K562 (cell line): ENCODE results near the gene KBTBD12. TPM values are rescaled to one million over a fixed set of nuclear protein-coding genes. Genes with fewer than 3 reads are reported as not detected.

Experiments used
- ATAC-seq: fragments of 200-7000 bp; cut with Tn5 transposase; 3 replicates; pipeline ENCODE4 v1.9.1; 2020; ENCODE audit warnings: moderate library complexity
- BruUV-seq: library from RNA; stranded (reverse); fragments of 400-500 nt; replicated peaks from 2 replicates; lab custom pipeline; 2021; lab: Mats Ljungman, UMichigan
- CTCF ChIA-PET: fragments of 300-600 bp; formaldehyde crosslinking; extraction: SDS; loops from one replicate; lab custom pipeline; 2021; ENCODE audit warnings: low intra/inter-chr PET ratio; lab: Yijun Ruan, JAX
- POLR2A ChIA-PET: fragments of 300-600, 350-650 bp; sonication (Branson Sonifier 250); formaldehyde crosslinking; extraction: SDS; loops from one replicate; lab custom pipeline; 2021; ENCODE audit warnings: antibody characterized with exemption, inconsistent platforms; lab: Yijun Ruan, JAX
- DNase-seq, 4 experiments: peaks; one replicate each; pipeline versions ENCODE4 v3.0.0 to v3.0.0-alpha.2; 2011 to 2018; ENCODE audit warnings: low spot score in 3 of 4, mixed read lengths in 3 of 4; ENCODE audit errors: extremely low read depth in 1 of 4
- FAIRE-seq: peaks from 2 replicates; lab custom pipeline; 2011; peaks lifted over from hg19 to GRCh38; lab: Jason Lieb, UNC
- H2AFZ ChIP-seq: 2 replicates; pipeline ENCODE4 v1.6.0; 2011; ENCODE audit warnings: low read depth, low read length, control low read depth, inconsistent platforms
- H3K27ac ChIP-seq: fragments of 200-600 bp; 3 replicates; pipeline ENCODE4 v1.8.0; 2011; ENCODE audit warnings: low read depth, mild to moderate bottlenecking, control low read depth, inconsistent platforms, low read length, moderate library complexity, mixed read lengths; ENCODE audit errors: extremely low read depth
- H3K27me3 ChIP-seq, 2 experiments: fragments of 300-600 bp in 1 of 2; 2 replicates in 1 of 2; 3 replicates in 1 of 2; pipeline versions ENCODE4 v1.6.0 to v1.8.0; 2011; ENCODE audit warnings: inconsistent platforms in 2 of 2, low read length in 2 of 2, mild to moderate bottlenecking in 1 of 2, mixed read lengths in 1 of 2, moderate library complexity in 1 of 2; ENCODE audit not compliant: control insufficient read depth in 2 of 2, insufficient read depth in 2 of 2
- H3K36me3 ChIP-seq: fragments of 300-600 bp; 3 replicates; pipeline ENCODE4 v1.8.0; 2011; ENCODE audit warnings: mild to moderate bottlenecking, low read length, inconsistent platforms; ENCODE audit not compliant: control insufficient read depth, insufficient read depth
- H3K4me1 ChIP-seq, 2 experiments: fragments of 200-600 bp in 1 of 2; replicated peaks in 1 of 2; 2 replicates in 1 of 2; 3 replicates in 1 of 2; pipeline versions ENCODE4 v1.5.1 to v1.8.0; 2011; ENCODE audit warnings: inconsistent platforms in 2 of 2, low read length in 2 of 2, mild to moderate bottlenecking in 1 of 2, mixed read lengths in 1 of 2, moderate library complexity in 1 of 2; ENCODE audit not compliant: control insufficient read depth in 2 of 2, insufficient read depth in 2 of 2
- H3K4me2 ChIP-seq: 2 replicates; pipeline ENCODE4 v1.6.1; 2011; ENCODE audit warnings: low read length, control low read depth, inconsistent platforms, mixed read lengths; ENCODE audit not compliant: insufficient read depth
- H3K4me3 ChIP-seq: fragments of 200-600 bp; sonication (generic), shearing (Covaris generic); 2 replicates; pipeline ENCODE4 v1.5.1; 2016; ENCODE audit warnings: control low read depth, inconsistent platforms
- H3K79me2 ChIP-seq: fragments of 200-600 bp; 3 replicates; pipeline ENCODE4 v1.8.0; 2011; ENCODE audit warnings: low read length, inconsistent platforms; ENCODE audit not compliant: control insufficient read depth, insufficient read depth
- H3K9ac ChIP-seq, 2 experiments: 2 replicates each; pipeline versions ENCODE4 v1.6.0 to v1.6.1; 2011; ENCODE audit warnings: low read depth in 2 of 2, low read length in 2 of 2, control low read depth in 1 of 2, inconsistent platforms in 1 of 2, mild to moderate bottlenecking in 1 of 2, mixed read lengths in 1 of 2; ENCODE audit not compliant: insufficient read depth in 1 of 2
- H3K9me1 ChIP-seq: one replicate; pipeline ENCODE4 v1.6.0; 2011; ENCODE audit warnings: inconsistent platforms, mild to moderate bottlenecking, low read length, moderate library complexity; ENCODE audit not compliant: control insufficient read depth, insufficient read depth
- H3K9me3 ChIP-seq: replicated peaks from 2 replicates; pipeline ENCODE4 v1.5.1; 2011; ENCODE audit warnings: low read depth, low read length, inconsistent platforms; ENCODE audit not compliant: control insufficient read depth, insufficient read depth
- H4K20me1 ChIP-seq: replicated peaks from 2 replicates; pipeline ENCODE4 v1.6.1; 2011; ENCODE audit warnings: low read length, inconsistent platforms, mixed read lengths; ENCODE audit not compliant: control insufficient read depth, insufficient read depth
- BMI1 ChIP-seq: fragments of 150-350 bp; IDR thresholded peaks from 2 replicates; pipeline ENCODE4 v1.6.1; 2014; ENCODE audit warnings: low read length
- CHD4 ChIP-seq: fragments of 200-600 bp; sonication (generic); IDR thresholded peaks from 3 replicates; pipeline ENCODE4 v1.6.1; 2012; ENCODE audit warnings: low read depth, mild to moderate bottlenecking, mixed read lengths, low read length, inconsistent platforms; ENCODE audit not compliant: insufficient read depth, insufficient replicate concordance, poor library complexity, severe bottlenecking
- DNMT1 ChIP-seq: fragments of 450-650 bp; IDR thresholded peaks from 2 replicates; pipeline ENCODE4 v1.6.1; 2016; ENCODE audit warnings: antibody characterized with exemption, mild to moderate bottlenecking
- ETV6 ChIP-seq, 3 experiments: fragments of 150-350 bp in 1 of 3; sonication (generic) in 1 of 3; formaldehyde crosslinking in 1 of 3; IDR thresholded peaks; 2 replicates each; pipeline versions ENCODE4 v1.6.1 to v1.8.0; 2014 to 2022; ENCODE audit warnings: borderline replicate concordance in 2 of 3, low read depth in 2 of 3, antibody characterized with exemption in 1 of 3, low read length in 1 of 3, mild to moderate bottlenecking in 1 of 3, missing genetic modification reagents in 1 of 3
- HIVEP1 ChIP-seq: fragments of 250-450 bp; sonication (Bioruptor Pico); IDR thresholded peaks from 2 replicates; pipeline ENCODE4 v1.4.0; 2020; ENCODE audit warnings: mild to moderate bottlenecking
- NR2C1 ChIP-seq, 2 experiments: fragments of 450-650 bp; IDR thresholded peaks; 2 replicates each; pipeline ENCODE4 v1.6.1; 2017; ENCODE audit warnings: mild to moderate bottlenecking in 2 of 2, antibody characterized with exemption in 1 of 2, inconsistent platforms in 1 of 2, missing compliant biosample characterization in 1 of 2, missing genetic modification characterization in 1 of 2
- ZNF174 ChIP-seq: fragments of 250-450 bp; sonication (Bioruptor Pico); IDR thresholded peaks from 2 replicates; pipeline ENCODE4 v1.4.0; 2020; ENCODE audit warnings: mild to moderate bottlenecking
- WGBS: fragments of 100-300 bp; shearing (Covaris generic); methylation state at CpG from one replicate; pipeline ENCODE4 v1.1.6; 2016; ENCODE audit warnings: low coverage, mixed read lengths; ENCODE audit not compliant: insufficient coverage; ENCODE audit errors: missing lambda C conversion rate; 5-methylcytosine and 5-hydroxymethylcytosine counted together
- in situ Hi-C: fragments of 300-500 bp; cut with MboI; formaldehyde crosslinking; loops from 4 replicates; pipeline ENCODE4 v1.15.0; 2018; ENCODE audit warnings: inconsistent platforms, mixed read lengths
- intact Hi-C: fragments of 100-400 bp; cut with micrococcal nuclease; formaldehyde crosslinking; loops from 2 replicates; pipeline ENCODE4 v1.14.2; 2022
- polyA plus RNA-seq, 8 experiments: library from polyadenylated mRNA; depleted of rRNA in 4 of 8; stranded (reverse) in 5 of 8; unstranded in 3 of 8; fragments of >200 nt; fragmentation: Nextera tagmentation in 2 of 8; fragmentation: Illumina TruSeq in 1 of 8; extraction: Ambion mirVana in 2 of 8; extraction: Trizol in 1 of 8; gene quantifications; 2 replicates each; pipeline versions ENCODE4 v1.2.1 to v1.2.3, GENCODE V29; 2011 to 2014; ENCODE audit warnings: inconsistent platforms in 1 of 8, missing spikeins in 1 of 8
- total RNA-seq, 7 experiments: library from RNA; depleted of rRNA in 6 of 7; stranded (reverse); fragments of >200 nt in 6 of 7; fragmentation: Illumina TruSeq in 2 of 7; extraction: Trizol in 2 of 7; gene quantifications; 2 replicates each; pipeline versions ENCODE4 v1.2.1 to v1.2.3, GENCODE V29; 2011 to 2021; ENCODE audit warnings: low replicate concordance in 1 of 7
- TF ChIP-seq, protein P1 (sequence below): sonication (generic); formaldehyde crosslinking; IDR thresholded peaks from 2 replicates; pipeline ENCODE4 v1.8.0; 2022; ENCODE audit warnings: missing genetic modification reagents, mild to moderate bottlenecking, borderline replicate concordance
- TF ChIP-seq, protein P2 (sequence below): fragments of 450-650 bp; IDR thresholded peaks from 2 replicates; pipeline ENCODE4 v1.6.1; 2017; ENCODE audit warnings: antibody characterized with exemption
- TF ChIP-seq, protein P3 (sequence below): fragments of 250-450 bp; sonication (Bioruptor Pico); IDR thresholded peaks from 2 replicates; pipeline ENCODE4 v1.5.0; 2021; ENCODE audit warnings: mild to moderate bottlenecking, borderline replicate concordance

KBTBD12 gene
- total and polyA plus RNA-seq, 9 of the 15 experiments (the other 6 are each of a cell fraction or from before 2014, with no cell fraction given), result not detected

DNA sequence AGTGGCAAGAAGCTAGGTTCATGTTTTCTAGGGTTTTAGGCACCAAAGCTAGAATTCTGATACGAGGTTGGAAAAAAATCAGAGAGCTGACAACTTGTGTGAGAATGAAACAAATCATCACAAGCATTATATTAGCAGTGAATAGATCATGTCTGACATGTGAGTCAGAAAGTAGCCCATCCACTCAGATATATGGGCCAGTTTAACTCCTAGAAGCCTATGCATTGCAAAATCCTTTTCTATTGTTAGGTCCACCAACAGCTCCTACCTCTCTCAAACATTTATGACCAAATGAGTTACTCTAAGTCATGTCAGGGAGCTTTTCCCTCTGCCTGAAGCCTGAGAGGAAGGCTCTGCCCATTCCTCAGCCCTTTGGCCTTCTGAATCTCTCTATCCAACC lies 44.0 kb downstream of the KBTBD12 start:
- no peaks in the 10 kb centered on the region for H3K36me3 ChIP-seq
- peaks cover 0 to 7% of the 10 kb centered on the region in 2 experiments; a peak in 3 of 5 replicates for H3K27me3 ChIP-seq
- no peak overlapping the region for H3K27ac ChIP-seq
- BruUV-seq, result no TSS peak
- H3K9me3 ChIP-seq, result no peaks in the 10 kb centered on the region
- no peaks in the 10 kb centered on the region for H3K4me1 ChIP-seq
- H3K9ac ChIP-seq, result no peak overlapping the region
- no peaks in the 10 kb centered on the region for H4K20me1 ChIP-seq
- TF ChIP-seq ZNF174 (CRISPR knock-in tag) (no peak), NR2C1 (IDR thresholded peaks at IDR 0.05) (no peak), NR2C1 (tag; IDR thresholded peaks at IDR 0.05) (no peak), CHD4 (no peak), BMI1 (no peak), DNMT1 (no peak), HIVEP1 (CRISPR knock-in tag) (no peak), ETV6 (IDR thresholded peaks at IDR 0.05; ENCODE audit: borderline replicate concordance in 1 of 2, low read depth in 2 of 2, low read length in 1 of 2) (no peak), ETV6 (CRISPR knock-in tag; IDR thresholded peaks at IDR 0.05; ENCODE audit: borderline replicate concordance) (no peak)
- TF ChIP-seq, protein P1, sequence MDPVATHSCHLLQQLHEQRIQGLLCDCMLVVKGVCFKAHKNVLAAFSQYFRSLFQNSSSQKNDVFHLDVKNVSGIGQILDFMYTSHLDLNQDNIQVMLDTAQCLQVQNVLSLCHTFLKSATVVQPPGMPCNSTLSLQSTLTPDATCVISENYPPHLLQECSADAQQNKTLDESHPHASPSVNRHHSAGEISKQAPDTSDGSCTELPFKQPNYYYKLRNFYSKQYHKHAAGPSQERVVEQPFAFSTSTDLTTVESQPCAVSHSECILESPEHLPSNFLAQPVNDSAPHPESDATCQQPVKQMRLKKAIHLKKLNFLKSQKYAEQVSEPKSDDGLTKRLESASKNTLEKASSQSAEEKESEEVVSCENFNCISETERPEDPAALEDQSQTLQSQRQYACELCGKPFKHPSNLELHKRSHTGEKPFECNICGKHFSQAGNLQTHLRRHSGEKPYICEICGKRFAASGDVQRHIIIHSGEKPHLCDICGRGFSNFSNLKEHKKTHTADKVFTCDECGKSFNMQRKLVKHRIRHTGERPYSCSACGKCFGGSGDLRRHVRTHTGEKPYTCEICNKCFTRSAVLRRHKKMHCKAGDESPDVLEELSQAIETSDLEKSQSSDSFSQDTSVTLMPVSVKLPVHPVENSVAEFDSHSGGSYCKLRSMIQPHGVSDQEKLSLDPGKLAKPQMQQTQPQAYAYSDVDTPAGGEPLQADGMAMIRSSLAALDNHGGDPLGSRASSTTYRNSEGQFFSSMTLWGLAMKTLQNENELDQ, result no peak
- TF ChIP-seq, protein P2, sequence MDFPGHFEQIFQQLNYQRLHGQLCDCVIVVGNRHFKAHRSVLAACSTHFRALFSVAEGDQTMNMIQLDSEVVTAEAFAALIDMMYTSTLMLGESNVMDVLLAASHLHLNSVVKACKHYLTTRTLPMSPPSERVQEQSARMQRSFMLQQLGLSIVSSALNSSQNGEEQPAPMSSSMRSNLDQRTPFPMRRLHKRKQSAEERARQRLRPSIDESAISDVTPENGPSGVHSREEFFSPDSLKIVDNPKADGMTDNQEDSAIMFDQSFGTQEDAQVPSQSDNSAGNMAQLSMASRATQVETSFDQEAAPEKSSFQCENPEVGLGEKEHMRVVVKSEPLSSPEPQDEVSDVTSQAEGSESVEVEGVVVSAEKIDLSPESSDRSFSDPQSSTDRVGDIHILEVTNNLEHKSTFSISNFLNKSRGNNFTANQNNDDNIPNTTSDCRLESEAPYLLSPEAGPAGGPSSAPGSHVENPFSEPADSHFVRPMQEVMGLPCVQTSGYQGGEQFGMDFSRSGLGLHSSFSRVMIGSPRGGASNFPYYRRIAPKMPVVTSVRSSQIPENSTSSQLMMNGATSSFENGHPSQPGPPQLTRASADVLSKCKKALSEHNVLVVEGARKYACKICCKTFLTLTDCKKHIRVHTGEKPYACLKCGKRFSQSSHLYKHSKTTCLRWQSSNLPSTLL, result no peak
- TF ChIP-seq, protein P3, sequence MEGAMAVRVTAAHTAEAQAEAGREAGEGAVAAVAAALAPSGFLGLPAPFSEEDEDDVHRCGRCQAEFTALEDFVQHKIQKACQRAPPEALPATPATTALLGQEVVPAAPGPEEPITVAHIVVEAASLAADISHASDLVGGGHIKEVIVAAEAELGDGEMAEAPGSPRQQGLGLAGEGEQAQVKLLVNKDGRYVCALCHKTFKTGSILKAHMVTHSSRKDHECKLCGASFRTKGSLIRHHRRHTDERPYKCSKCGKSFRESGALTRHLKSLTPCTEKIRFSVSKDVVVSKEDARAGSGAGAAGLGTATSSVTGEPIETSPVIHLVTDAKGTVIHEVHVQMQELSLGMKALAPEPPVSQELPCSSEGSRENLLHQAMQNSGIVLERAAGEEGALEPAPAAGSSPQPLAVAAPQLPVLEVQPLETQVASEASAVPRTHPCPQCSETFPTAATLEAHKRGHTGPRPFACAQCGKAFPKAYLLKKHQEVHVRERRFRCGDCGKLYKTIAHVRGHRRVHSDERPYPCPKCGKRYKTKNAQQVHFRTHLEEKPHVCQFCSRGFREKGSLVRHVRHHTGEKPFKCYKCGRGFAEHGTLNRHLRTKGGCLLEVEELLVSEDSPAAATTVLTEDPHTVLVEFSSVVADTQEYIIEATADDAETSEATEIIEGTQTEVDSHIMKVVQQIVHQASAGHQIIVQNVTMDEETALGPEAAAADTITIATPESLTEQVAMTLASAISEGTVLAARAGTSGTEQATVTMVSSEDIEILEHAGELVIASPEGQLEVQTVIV, result no peak
- CTCF ChIA-PET, result no interaction called here
- no peaks in the 10 kb centered on the region for H3K9me1 ChIP-seq
- H3K4me3 ChIP-seq, result no peak overlapping the region
- no peak overlapping the region for H3K4me2 ChIP-seq
- WGBS, result 0% methylated on average over 1 of the region's 1 CpG
- in situ Hi-C loops, result no loop called here
- DNase-seq (no peak), ATAC-seq (no peak), FAIRE-seq (no peak)
- intact Hi-C loops, result no loop called here
- no peaks in the 10 kb centered on the region for H3K79me2 ChIP-seq
- POLR2A ChIA-PET, result interaction anchor here (0.7 kb wide), 1 partner anchor 10 kb away, joined by 4 read pairs; no protein-coding TSS in a partner anchor
- H2AFZ ChIP-seq, result no peak overlapping the region
